GM23248 (cell line): ENCODE data around the gene LIME1. TPM values are rescaled to one million over a fixed set of nuclear protein-coding genes. Genes with fewer than 3 reads are reported as not detected.

Experiments used
- DNase-seq: peaks from one replicate; pipeline ENCODE4 v3.0.0-alpha.2; 2015
- H2AFZ ChIP-seq: fragments of 200-600 bp; sonication (generic); 2 replicates; pipeline ENCODE4 v1.6.1; 2016; ENCODE audit warnings: antibody characterized with exemption
- H3F3A ChIP-seq: fragments of 200-600 bp; sonication (generic); 2 replicates; pipeline ENCODE4 v1.6.1; 2016; ENCODE audit warnings: mild to moderate bottlenecking, antibody characterized with exemption, mixed run types; ENCODE audit not compliant: insufficient read depth
- H3K27ac ChIP-seq: fragments of 200-600 bp; sonication (generic); 2 replicates; pipeline ENCODE4 v1.5.1; 2016; ENCODE audit warnings: mild to moderate bottlenecking
- H3K27me3 ChIP-seq: fragments of 200-600 bp; sonication (generic); replicated peaks from 2 replicates; pipeline ENCODE4 v1.6.1; 2016; ENCODE audit warnings: mild to moderate bottlenecking; ENCODE audit not compliant: insufficient read depth
- H3K36me3 ChIP-seq: fragments of 200-600 bp; sonication (generic); 2 replicates; pipeline ENCODE4 v1.6.1; 2016; ENCODE audit warnings: low read depth, mild to moderate bottlenecking
- H3K4me1 ChIP-seq: fragments of 200-600 bp; sonication (generic); 2 replicates; pipeline ENCODE4 v1.6.1; 2016; ENCODE audit warnings: mild to moderate bottlenecking; ENCODE audit not compliant: insufficient read depth
- H3K4me2 ChIP-seq: fragments of 200-600 bp; sonication (generic); one replicate; pipeline ENCODE4 v1.6.1; 2016; ENCODE audit warnings: mild to moderate bottlenecking; ENCODE audit not compliant: unreplicated experiment
- H3K4me3 ChIP-seq: fragments of 200-600 bp; sonication (generic); 2 replicates; pipeline ENCODE4 v1.5.1; 2016; ENCODE audit warnings: mild to moderate bottlenecking
- H3K79me2 ChIP-seq: fragments of 200-600 bp; sonication (generic); 2 replicates; pipeline ENCODE4 v1.6.1; 2016; ENCODE audit warnings: mild to moderate bottlenecking; ENCODE audit not compliant: insufficient read depth
- H3K9ac ChIP-seq: fragments of 200-600 bp; sonication (generic); 2 replicates; pipeline ENCODE4 v1.6.1; 2016; ENCODE audit warnings: mild to moderate bottlenecking
- H3K9me2 ChIP-seq: fragments of 200-600 bp; sonication (generic); 2 replicates; pipeline ENCODE4 v1.6.1; 2016; ENCODE audit warnings: mixed run types, mild to moderate bottlenecking, moderate library complexity; ENCODE audit not compliant: insufficient read depth
- H3K9me3 ChIP-seq: fragments of 200-600 bp; sonication (generic); one replicate; pipeline ENCODE4 v1.6.1; 2017; ENCODE audit warnings: low read depth
- H4K20me1 ChIP-seq: fragments of 200-600 bp; sonication (generic); 2 replicates; pipeline ENCODE4 v1.6.0; 2016; ENCODE audit not compliant: insufficient read depth
- EZH2 ChIP-seq: fragments of 200-600 bp; sonication (generic); IDR thresholded peaks from 2 replicates; pipeline ENCODE4 v1.6.1; 2018; ENCODE audit warnings: antibody characterized with exemption, mild to moderate bottlenecking; ENCODE audit not compliant: insufficient read depth, poor library complexity, severe bottlenecking
- EZH2phosphoT487 ChIP-seq: fragments of 200-600 bp; sonication (generic); IDR thresholded peaks from 2 replicates; pipeline ENCODE4 v1.6.1; 2018; ENCODE audit warnings: antibody characterized with exemption, moderate library complexity, mild to moderate bottlenecking, low read depth; ENCODE audit not compliant: insufficient read depth
- WGBS, 2 experiments: methylation state at CpG; one replicate each; pipeline ENCODE4 v1.1.6; 2015 to 2017; ENCODE audit warnings: low lambda C conversion rate in 2 of 2, low coverage in 1 of 2; ENCODE audit errors: missing lambda C conversion rate in 2 of 2; 5-methylcytosine and 5-hydroxymethylcytosine counted together
- in situ Hi-C: fragments of 300-500 bp; cut with MboI; formaldehyde crosslinking; loops from 2 replicates; pipeline ENCODE4 v1.15.0; 2020
- polyA plus RNA-seq: library from polyadenylated mRNA; unstranded; fragments of >200 nt; fragmentation: Nextera tagmentation; extraction: Ambion mirVana; gene quantifications from 2 replicates; pipeline ENCODE4 v1.2.1, GENCODE V29; 2016
- total RNA-seq: library from RNA; depleted of rRNA; stranded (reverse); fragments of >200 nt; shearing (Covaris generic); gene quantifications from 2 replicates; pipeline ENCODE4 v1.2.3, GENCODE V29; 2014

The LIME1 gene
- total and polyA plus RNA-seq, 2 experiments from 2014 or later = 3.7 to 14.1 TPM

- no peaks in the 10 kb centered on the region for H3K27me3 ChIP-seq
- no peak overlapping the region for H3K27ac ChIP-seq
- H3K9me2 ChIP-seq = no peaks in the 10 kb centered on the region
- no peaks in the 10 kb centered on the region for H3K36me3 ChIP-seq
- no peak for DNase-seq
- H2AFZ ChIP-seq = no peak overlapping the region
- H3K9me3 ChIP-seq = no peaks in the 10 kb centered on the region
- no peaks in the 10 kb centered on the region for H3K79me2 ChIP-seq
- TF ChIP-seq EZH2 (no peak), EZH2phosphoT487 (no peak)
- H3K4me1 ChIP-seq = no peaks in the 10 kb centered on the region
- H4K20me1 ChIP-seq = no peaks in the 10 kb centered on the region
- no peak overlapping the region for H3K4me3 ChIP-seq
- in situ Hi-C loops = no loop called here
- no peak overlapping the region for H3K9ac ChIP-seq
- H3F3A ChIP-seq = no peaks in the 10 kb centered on the region
- WGBS, 2 experiments = 67 to 71% methylated on average over 14 to 17 of the region's 18 CpGs
- H3K4me2 ChIP-seq = no peak overlapping the region
Observed at GRCh38 chr20:63782051-63782471, 45.6 kb downstream of the LIME1 start.

GRCh38 chr20:63782521-63782971 is 46.1 kb downstream of the LIME1 start:
- no peaks in the 10 kb centered on the region for H3K9me3 ChIP-seq
- no peaks in the 10 kb centered on the region for H4K20me1 ChIP-seq
- H3K4me3 ChIP-seq = no peak overlapping the region
- H3K36me3 ChIP-seq = no peaks in the 10 kb centered on the region
- WGBS, 2 experiments = 80 to 85% methylated on average over 12 of the region's 12 CpGs
- no peak overlapping the region for H3K9ac ChIP-seq
- H3K27ac ChIP-seq = no peak overlapping the region
- no peak for DNase-seq
- H3K4me1 ChIP-seq = no peaks in the 10 kb centered on the region
- H2AFZ ChIP-seq = no peak overlapping the region
- H3K9me2 ChIP-seq = no peaks in the 10 kb centered on the region
- in situ Hi-C loops = no loop called here
- H3F3A ChIP-seq = no peaks in the 10 kb centered on the region
- no peak for TF ChIP-seq EZH2
- TF ChIP-seq EZH2phosphoT487 = no peak
- no peaks in the 10 kb centered on the region for H3K27me3 ChIP-seq
- H3K79me2 ChIP-seq = no peaks in the 10 kb centered on the region
- H3K4me2 ChIP-seq = no peak overlapping the region

- H3K27me3 ChIP-seq = no peaks in the 10 kb centered on the region
- H3K9me3 ChIP-seq = no peaks in the 10 kb centered on the region
- H3K4me1 ChIP-seq = no peaks in the 10 kb centered on the region
- H4K20me1 ChIP-seq = no peaks in the 10 kb centered on the region
- 85 to 89% methylated on average over 16 of the region's 16 CpGs for WGBS, 2 experiments
- H3K79me2 ChIP-seq = no peaks in the 10 kb centered on the region
- no peak overlapping the region for H3K27ac ChIP-seq
- no peak overlapping the region for H3K9ac ChIP-seq
- TF ChIP-seq EZH2phosphoT487 (no peak), EZH2 (no peak)
- no peaks in the 10 kb centered on the region for H3F3A ChIP-seq
- H3K9me2 ChIP-seq = no peaks in the 10 kb centered on the region
- no peak for DNase-seq
- in situ Hi-C loops = no loop called here
- no peak overlapping the region for H3K4me3 ChIP-seq
- H3K4me2 ChIP-seq = no peak overlapping the region
- no peaks in the 10 kb centered on the region for H3K36me3 ChIP-seq
- no peak overlapping the region for H2AFZ ChIP-seq
Observed at GRCh38 chr20:63783970-63784369, 47.5 kb downstream of the LIME1 start.

- Histone ChIP-seq H3K9me2 (no peaks in the 10 kb centered on the region), H3K79me2 (no peaks in the 10 kb centered on the region), H3K4me2 (no peak overlapping the region), H3K9me3 (no peaks in the 10 kb centered on the region), H3K27me3 (no peaks in the 10 kb centered on the region), H3K4me3 (no peak overlapping the region), H3K9ac (no peak overlapping the region), H4K20me1 (no peaks in the 10 kb centered on the region), H3K36me3 (no peaks in the 10 kb centered on the region), H3F3A (no peaks in the 10 kb centered on the region), H2AFZ (no peak overlapping the region), H3K4me1 (no peaks in the 10 kb centered on the region), H3K27ac (no peak overlapping the region)
- TF ChIP-seq EZH2phosphoT487 (no peak), EZH2 (no peak)
- DNase-seq = no peak
- in situ Hi-C loops = no loop called here
- 55 to 57% methylated on average over 14 of the region's 14 CpGs for WGBS, 2 experiments
Observed at GRCh38 chr20:63785691-63786131, 49.2 kb downstream of the LIME1 start.

GRCh38 chr20:63787302-63787701 is 50.8 kb downstream of the LIME1 start:
- Histone ChIP-seq H3K9ac (no peak overlapping the region), H3K27ac (no peak overlapping the region), H3K36me3 (no peaks in the 10 kb centered on the region), H4K20me1 (no peaks in the 10 kb centered on the region), H3K4me3 (no peak overlapping the region), H3K4me2 (no peak overlapping the region), H2AFZ (no peak overlapping the region), H3F3A (no peaks in the 10 kb centered on the region), H3K4me1 (no peaks in the 10 kb centered on the region), H3K9me2 (no peaks in the 10 kb centered on the region), H3K9me3 (no peaks in the 10 kb centered on the region), H3K79me2 (no peaks in the 10 kb centered on the region), H3K27me3 (no peaks in the 10 kb centered on the region)
- no peak for DNase-seq
- in situ Hi-C loops = no loop called here
- TF ChIP-seq EZH2 = no peak
- no peak for TF ChIP-seq EZH2phosphoT487
- WGBS, 2 experiments = 84% methylated on average over 11 of the region's 11 CpGs
